Heart right ventricle (tissue), 16 donors: Measurements from ENCODE around the gene PPFIA2. TPM values are rescaled to one million over a fixed set of nuclear protein-coding genes. Genes with fewer than 3 reads are reported as not detected.

ENCODE experiments used
- ATAC-seq, 8 donors: fragments of 200-7000 bp; cut with Tn5 transposase; one replicate each; pipeline ENCODE4 v1.9.1; 2020; ENCODE audit warnings: mild to moderate bottlenecking in 8 of 8, moderate library complexity in 8 of 8, moderate number of reproducible peaks in 1 of 8
- DNase-seq, 2 donors: peaks; one replicate each; pipeline ENCODE4 v3.0.0-alpha.2; 2020
- H3K27ac ChIP-seq, 10 donors: fragments of 200-600 bp; sonication (generic) in 2 of 10; one replicate each; pipeline versions ENCODE4 v1.5.0 to v1.8.0; 2020 to 2022; ENCODE audit warnings: mild to moderate bottlenecking in 3 of 10
- H3K27me3 ChIP-seq, 7 donors: fragments of 200-600 bp; one replicate each; pipeline ENCODE4 v1.8.0; 2021 to 2022; ENCODE audit warnings: mild to moderate bottlenecking in 2 of 7
- H3K36me3 ChIP-seq, 9 donors: fragments of 200-600 bp; sonication (generic) in 1 of 9; one replicate each; pipeline versions ENCODE4 v1.5.0 to v1.8.0; 2020 to 2022; ENCODE audit warnings: mild to moderate bottlenecking in 2 of 9
- H3K4me1 ChIP-seq, 9 donors: fragments of 200-600 bp; sonication (generic) in 1 of 9; one replicate each; pipeline versions ENCODE4 v1.5.0 to v1.8.0; 2020 to 2022; ENCODE audit warnings: mild to moderate bottlenecking in 4 of 9
- H3K4me3 ChIP-seq, 10 donors: fragments of 200-600 bp; sonication (generic) in 2 of 10; one replicate each; pipeline versions ENCODE4 v1.5.0 to v1.8.0; 2020 to 2022; ENCODE audit warnings: mild to moderate bottlenecking in 7 of 10, moderate library complexity in 2 of 10
- H3K9me3 ChIP-seq, 11 donors: fragments of 200-600 bp in 10 of 11; sonication (generic) in 2 of 11; one replicate each; pipeline versions ENCODE4 v1.5.0 to v1.8.0; 2013 to 2022; ENCODE audit warnings: mild to moderate bottlenecking in 2 of 11, control low read depth in 1 of 11, moderate library complexity in 1 of 11
- WGBS, 2 donors: extraction: QIAGEN DNeasy Blood & Tissue Kit; methylation state at CpG; one replicate each; pipeline ENCODE4 v1.1.7; 2013; ENCODE audit warnings: inconsistent platforms in 1 of 2; 5-methylcytosine and 5-hydroxymethylcytosine counted together
- intact Hi-C, 10 donors: fragments of 100-400 bp; cut with DNase I; formaldehyde crosslinking; loops; one replicate each; pipeline versions ENCODE4 v1.11.1 to v1.14.2; 2022
- polyA plus RNA-seq, 2 donors: library from polyadenylated mRNA; stranded (reverse); fragments of 200-250 nt; gene quantifications; one replicate each; pipeline ENCODE4 v1.2.3, GENCODE V29; 2013
- total RNA-seq, 10 donors: library from RNA; stranded (reverse); fragmentation: NEBNext Ultra II Directional in 3 of 10; extraction: Animal tissue kit (Norgen Biotek cat#: 25700) in 3 of 10; gene quantifications; one replicate each; pipeline versions ENCODE4 v1.2.1 to v1.2.4, GENCODE V29; 2021 to 2023
- TF ChIP-seq, protein P1 (sequence below), 9 donors: fragments of 200-600 bp; sonication (generic) in 2 of 9; IDR thresholded peaks; one replicate each; pipeline versions ENCODE4 v1.5.0 to v1.8.0; 2021 to 2022; ENCODE audit warnings: antibody characterized with exemption in 9 of 9, mild to moderate bottlenecking in 5 of 9, moderate library complexity in 1 of 9
- donor health status: Arrhythmogenic right ventricular cardiomyopathy.
- donor health status: ischemic (EF 13 %, LVEDD 7.1; RV severe dilation, severe dysfunction).
- donor health status: healthy with polysubstance abuse.
- donor health status: DM: no; HTN: yes; CAD: no.
- donor health status: DM: no; HTN: no; CAD: no.
- donor health status: ischemic (EF 25% LVEDD 6.9; RV normal size, moderate dysfunction).
- donor health status: ischemic (EF 25% LVEDD 5.7; RV mildly dilated, moderate dysfunction).
- donor health status: healthy.
- donor health status: DM: yes; HTN: yes; CAD: no.
- donor health status: Ischemic cardiomyopathy.
- donor health status: ischemic (EF 35%, LVEDD 5.7; RV mildly dilated, moderate dysfunction).
- donor health status: nonischemic (EF 11% LVEDD 7.7; RV severe dilation, severe dysfunction).
- donor health status: DM: yes; HTN: yes; CAD: no.
- donor health status: PGD.
- donor health status: ischemic (EF 29% LVEDD 5.4; RV normal size, mild dysfunction).
- donor health status: nonischemic (EF 23%, LVEDD 6.1; RV moderate dilation, normal function).

Gene PPFIA2
- total and polyA plus RNA-seq, 12 donors = 0.15 to 1.3 (median 0.52) TPM; not detected in 1

DNA sequence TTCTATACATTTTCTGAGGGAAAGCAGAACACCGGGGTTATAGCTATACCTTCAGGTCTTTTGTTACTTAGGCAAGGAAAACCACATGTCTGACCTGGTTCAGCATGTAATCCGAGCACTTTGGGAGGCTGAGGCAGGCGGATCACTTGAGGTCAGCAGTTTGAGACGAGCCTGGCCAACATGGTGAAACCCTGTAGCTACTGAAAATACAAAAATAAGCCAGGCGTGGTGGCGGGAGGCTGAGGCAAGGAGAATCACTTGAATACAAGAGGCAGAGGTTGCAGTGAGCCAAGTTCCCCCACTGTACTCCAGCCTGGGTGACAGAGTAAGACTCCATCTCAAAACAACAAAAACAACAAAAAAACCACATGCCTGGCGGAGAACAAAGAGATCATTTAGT, 503.7 kb downstream of the PPFIA2 start:
- intact Hi-C loops = loop anchor here in 3 of 10 donors (5.0 to 10.0 kb wide), 3 partner anchors 413 to 783 kb away; no protein-coding TSS in a partner anchor
- Histone ChIP-seq H3K4me3 (no peak overlapping the region), H3K4me1 (no peaks in the 10 kb centered on the region), H3K27me3 (no peaks in the 10 kb centered on the region), H3K27ac (no peak overlapping the region), H3K9me3 (no peaks in the 10 kb centered on the region), H3K36me3 (peaks cover 0 to 17% (median 0%) of the 10 kb centered on the region in 9 donors)
- TF ChIP-seq, protein P1, sequence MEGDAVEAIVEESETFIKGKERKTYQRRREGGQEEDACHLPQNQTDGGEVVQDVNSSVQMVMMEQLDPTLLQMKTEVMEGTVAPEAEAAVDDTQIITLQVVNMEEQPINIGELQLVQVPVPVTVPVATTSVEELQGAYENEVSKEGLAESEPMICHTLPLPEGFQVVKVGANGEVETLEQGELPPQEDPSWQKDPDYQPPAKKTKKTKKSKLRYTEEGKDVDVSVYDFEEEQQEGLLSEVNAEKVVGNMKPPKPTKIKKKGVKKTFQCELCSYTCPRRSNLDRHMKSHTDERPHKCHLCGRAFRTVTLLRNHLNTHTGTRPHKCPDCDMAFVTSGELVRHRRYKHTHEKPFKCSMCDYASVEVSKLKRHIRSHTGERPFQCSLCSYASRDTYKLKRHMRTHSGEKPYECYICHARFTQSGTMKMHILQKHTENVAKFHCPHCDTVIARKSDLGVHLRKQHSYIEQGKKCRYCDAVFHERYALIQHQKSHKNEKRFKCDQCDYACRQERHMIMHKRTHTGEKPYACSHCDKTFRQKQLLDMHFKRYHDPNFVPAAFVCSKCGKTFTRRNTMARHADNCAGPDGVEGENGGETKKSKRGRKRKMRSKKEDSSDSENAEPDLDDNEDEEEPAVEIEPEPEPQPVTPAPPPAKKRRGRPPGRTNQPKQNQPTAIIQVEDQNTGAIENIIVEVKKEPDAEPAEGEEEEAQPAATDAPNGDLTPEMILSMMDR (IDR thresholded peaks at IDR 0.05) = no peak
- WGBS, 2 donors = 91 to 97% methylated on average over 7 of the region's 7 CpGs
- ATAC-seq = no peak
- no peak for DNase-seq

DNA sequence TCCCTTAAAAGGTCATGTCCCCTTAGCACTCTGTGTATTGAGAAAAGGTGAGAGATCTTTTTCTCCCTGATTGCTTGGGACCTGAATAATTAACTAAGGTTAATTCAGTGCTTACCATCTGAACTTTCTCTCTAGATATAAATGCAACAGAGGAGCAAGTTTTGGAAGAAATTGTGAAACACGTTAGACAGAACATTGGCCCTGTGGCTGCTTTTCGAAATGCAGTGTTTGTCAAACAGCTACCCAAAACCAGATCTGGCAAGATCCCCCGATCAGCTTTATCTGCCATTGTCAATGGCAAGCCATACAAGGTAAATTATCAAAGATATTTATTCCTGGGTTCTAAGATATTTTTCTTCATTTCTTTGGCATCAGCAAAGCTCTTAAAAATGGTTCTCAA, 505.8 kb downstream of the PPFIA2 start:
- intact Hi-C loops = loop anchor here in 1 of 10 donors (10.0 kb wide), 1 partner anchor 419 kb away; no protein-coding TSS in a partner anchor
- no peaks in the 10 kb centered on the region for H3K27me3 ChIP-seq
- DNase-seq (no peak), ATAC-seq (no peak)
- TF ChIP-seq, protein P1 (IDR thresholded peaks at IDR 0.05) = no peak
- no peaks in the 10 kb centered on the region for H3K9me3 ChIP-seq
- WGBS, 2 donors = 79 to 87% methylated on average over 3 of the region's 3 CpGs
- no peak overlapping the region for H3K27ac ChIP-seq
- H3K36me3 ChIP-seq = peaks cover 0 to 17% (median 0%) of the 10 kb centered on the region in 9 donors
- H3K4me3 ChIP-seq = no peak overlapping the region
- H3K4me1 ChIP-seq = no peaks in the 10 kb centered on the region

DNA sequence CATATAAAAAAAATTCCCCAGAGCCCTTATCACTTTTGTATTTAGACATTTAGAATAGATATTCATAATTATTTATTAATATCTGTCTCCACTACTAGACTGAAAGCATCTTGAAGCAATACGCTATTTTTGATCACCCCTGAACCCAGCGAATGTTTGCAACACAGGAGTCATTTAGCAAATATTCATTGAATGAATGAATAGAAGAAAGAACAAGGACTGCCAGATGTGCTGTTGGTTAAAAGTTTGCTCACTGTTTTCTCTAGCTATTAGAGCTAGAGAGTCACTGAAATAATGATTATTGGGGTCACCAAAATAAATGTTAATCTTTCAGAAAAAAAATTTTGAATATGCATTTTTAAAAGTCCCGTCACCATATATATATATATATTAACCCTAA, 506.9 kb downstream of the PPFIA2 start:
- DNase-seq = no peak
- intact Hi-C loops = loop anchor here in 1 of 10 donors (10.0 kb wide), 1 partner anchor 417 kb away; no protein-coding TSS in a partner anchor
- no peak overlapping the region for H3K27ac ChIP-seq
- no peak for ATAC-seq
- no peaks in the 10 kb centered on the region for H3K27me3 ChIP-seq
- H3K36me3 ChIP-seq = peaks cover 0 to 17% (median 0%) of the 10 kb centered on the region in 9 donors
- 83 to 90% methylated on average over 3 of the region's 3 CpGs for WGBS, 2 donors
- H3K4me3 ChIP-seq = no peak overlapping the region
- no peaks in the 10 kb centered on the region for H3K4me1 ChIP-seq
- no peaks in the 10 kb centered on the region for H3K9me3 ChIP-seq
- TF ChIP-seq, protein P1 (IDR thresholded peaks at IDR 0.05) = no peak

DNA sequence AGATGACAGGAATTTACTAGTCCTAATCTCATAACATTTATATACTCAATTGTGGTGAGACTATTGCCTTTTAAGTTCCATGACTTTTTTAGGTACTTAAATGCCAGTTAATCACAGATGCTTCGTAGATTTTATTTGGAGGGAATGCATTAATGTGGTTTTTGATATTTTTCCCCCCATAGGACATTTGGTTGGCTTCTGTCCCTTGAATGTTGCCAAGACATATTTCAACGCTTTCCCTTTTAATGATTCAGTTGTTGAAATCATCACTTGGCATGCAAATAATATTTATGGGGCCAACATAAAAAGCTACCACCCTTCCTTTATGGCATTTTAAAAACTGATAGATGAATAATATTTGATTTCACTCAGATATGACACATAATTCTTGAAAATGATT, 509.2 kb downstream of the PPFIA2 start:
- intact Hi-C loops = loop anchor here in 1 of 10 donors (10.0 kb wide), 1 partner anchor 415 kb away; no protein-coding TSS in a partner anchor
- 64 to 72% methylated on average over 2 of the region's 2 CpGs for WGBS, 2 donors
- DNase-seq (no peak), ATAC-seq (no peak)
- Histone ChIP-seq H3K4me3 (no peak overlapping the region), H3K9me3 (no peaks in the 10 kb centered on the region), H3K4me1 (no peaks in the 10 kb centered on the region), H3K27me3 (no peaks in the 10 kb centered on the region), H3K36me3 (peaks cover 0 to 13% (median 0%) of the 10 kb centered on the region in 9 donors), H3K27ac (no peak overlapping the region)
- TF ChIP-seq, protein P1 (IDR thresholded peaks at IDR 0.05) = no peak
